Caco-2 (cell line): ENCODE results near the gene TTLL6. TPM values are rescaled to one million over a fixed set of nuclear protein-coding genes. Genes with fewer than 3 reads are reported as not detected.

Source experiments
- BruUV-seq: library from RNA; stranded (reverse); fragments of 400-500 nt; replicated peaks from 2 replicates; lab custom pipeline; 2021; lab: Mats Ljungman, UMichigan
- CTCF ChIA-PET: fragments of 300-600 bp; sonication (Branson Sonifier 250); formaldehyde crosslinking; loops from one replicate; lab custom pipeline; 2022; ENCODE audit warnings: antibody characterized with exemption; lab: Charles Lee
- POLR2A ChIA-PET: fragments of 300-600 bp; sonication (Branson Sonifier 250); formaldehyde crosslinking; loops from one replicate; lab custom pipeline; 2022; ENCODE audit warnings: antibody characterized with exemption; lab: Charles Lee
- DNase-seq, 2 experiments: peaks; one replicate each; pipeline versions ENCODE4 v3.0.0 to v3.0.0-alpha.2; 2020 to 2022
- H3K27me3 ChIP-seq: replicated peaks from 2 replicates; pipeline ENCODE4 v1.6.0; 2011; ENCODE audit warnings: low read length; ENCODE audit not compliant: control insufficient read depth, insufficient read depth
- H3K36me3 ChIP-seq: 2 replicates; pipeline ENCODE4 v1.5.1; 2011; ENCODE audit warnings: low read length; ENCODE audit not compliant: control insufficient read depth, insufficient read depth
- H3K4me1 ChIP-seq: fragments of 250-450 bp; sonication (Bioruptor Pico); 2 replicates; pipeline ENCODE4 v1.5.1; 2020; ENCODE audit warnings: mild to moderate bottlenecking
- H3K4me3 ChIP-seq: 2 replicates; pipeline ENCODE4 v1.5.1; 2011; ENCODE audit warnings: low read depth, mild to moderate bottlenecking, control low read depth, low read length
- H3K9me3 ChIP-seq: fragments of 250-450 bp; sonication (Bioruptor Pico); 2 replicates; pipeline ENCODE4 v1.5.1; 2020; ENCODE audit warnings: mild to moderate bottlenecking, moderate library complexity
- H3K27ac Mint-ChIP-seq: one replicate; pipeline ENCODE4 v1.8.0; 2022; ENCODE audit warnings: mixed read lengths; ENCODE audit not compliant: unreplicated experiment
- H3K27me3 Mint-ChIP-seq: one replicate; pipeline ENCODE4 v1.8.0; 2022; ENCODE audit warnings: mixed read lengths; ENCODE audit not compliant: insufficient read depth, unreplicated experiment
- H3K36me3 Mint-ChIP-seq: one replicate; pipeline ENCODE4 v1.8.0; 2022; ENCODE audit warnings: mild to moderate bottlenecking, mixed read lengths; ENCODE audit not compliant: insufficient read depth, unreplicated experiment
- H3K4me1 Mint-ChIP-seq: one replicate; pipeline ENCODE4 v1.8.0; 2022; ENCODE audit warnings: low read depth, mixed read lengths; ENCODE audit not compliant: unreplicated experiment
- H3K4me3 Mint-ChIP-seq: one replicate; pipeline ENCODE4 v1.8.0; 2022; ENCODE audit warnings: mild to moderate bottlenecking, moderate library complexity, mixed read lengths; ENCODE audit not compliant: unreplicated experiment
- H3K9me3 Mint-ChIP-seq: one replicate; pipeline ENCODE4 v1.8.0; 2022; ENCODE audit warnings: mixed read lengths; ENCODE audit not compliant: unreplicated experiment
- CTCF ChIP-seq, 2 experiments: fragments of 200-600 bp in 1 of 2; IDR thresholded peaks; 1 replicate in 1 of 2; 2 replicates in 1 of 2; pipeline versions ENCODE4 v1.5.1 to v1.8.0; 2011 to 2022; ENCODE audit warnings: antibody characterized with exemption in 1 of 2, control low read depth in 1 of 2, inconsistent platforms in 1 of 2, low read depth in 1 of 2, low read length in 1 of 2, mild to moderate bottlenecking in 1 of 2, moderate library complexity in 1 of 2; ENCODE audit not compliant: insufficient read depth in 1 of 2, severe bottlenecking in 1 of 2, unreplicated experiment in 1 of 2
- intact Hi-C: fragments of 100-400 bp; cut with micrococcal nuclease; formaldehyde crosslinking; loops from one replicate; pipeline ENCODE4 v1.10.0; 2022; ENCODE audit not compliant: unreplicated experiment
- total RNA-seq: library from RNA; stranded (reverse); gene quantifications from 2 replicates; pipeline ENCODE4 v1.2.3, GENCODE V29; 2022

Gene TTLL6
- total RNA-seq, 1 experiment from 2014 or later = 0.16 TPM

- peaks cover 2% of the 10 kb centered on the region for H3K27me3 Mint-ChIP-seq
These were observed 1.7 kb downstream of the TTLL6 start for GRCh38 chr17:48815311-48815710.

GRCh38 chr17:48814504-48814903, 2.5 kb downstream of the TTLL6 start:
- intact Hi-C loops = loop anchor here (1.0 kb wide), 1 partner anchor 65 kb away; no protein-coding TSS in a partner anchor
- no peak overlapping the region for H3K27ac Mint-ChIP-seq
- Histone ChIP-seq H3K9me3 (no peaks in the 10 kb centered on the region), H3K4me3 (no peak overlapping the region), H3K36me3 (no peaks in the 10 kb centered on the region), H3K27me3 (no peaks in the 10 kb centered on the region), H3K4me1 (peaks cover 12% of the 10 kb centered on the region)
- no peaks in the 10 kb centered on the region for H3K36me3 Mint-ChIP-seq
- CTCF ChIA-PET = interaction anchor here (0.6 to 31.3 kb wide), 14 partner anchors 10 to 611 kb away, joined by 3 to 1184 read pairs (median 5); partner anchors contain the start of gene ATP5MC1
- no TSS peak for BruUV-seq
- TF ChIP-seq CTCF (IDR thresholded peaks at IDR 0.05; ENCODE audit: insufficient read depth in 1 of 2, low read depth in 1 of 2, low read length in 1 of 2, severe bottlenecking in 1 of 2, unreplicated experiment in 1 of 2) = peak; percentile 97 to 99
- peak; percentile 87 to 94 for DNase-seq
- peaks cover 2% of the 10 kb centered on the region for H3K27me3 Mint-ChIP-seq
- POLR2A ChIA-PET = interaction anchor here (0.5 to 0.7 kb wide), 4 partner anchors 17 to 696 kb away, joined by 3 to 10 read pairs (median 4); partner anchors contain the start of gene CALCOCO2
- H3K4me3 Mint-ChIP-seq = no peak overlapping the region
- H3K9me3 Mint-ChIP-seq = no peaks in the 10 kb centered on the region
- H3K4me1 Mint-ChIP-seq = peaks cover 9% of the 10 kb centered on the region

More at GRCh38 chr17:48815311-48815710, 1.7 kb downstream of the TTLL6 start:
- H3K27me3 ChIP-seq = no peaks in the 10 kb centered on the region
- CTCF ChIA-PET = interaction anchor here (0.6 to 31.3 kb wide), 9 partner anchors 11 to 217 kb away, joined by 3 to 1184 read pairs (median 7); no protein-coding TSS in a partner anchor
- no peak for TF ChIP-seq CTCF (IDR thresholded peaks at IDR 0.05; ENCODE audit: insufficient read depth in 1 of 2, low read depth in 1 of 2, low read length in 1 of 2, severe bottlenecking in 1 of 2, unreplicated experiment in 1 of 2)
- DNase-seq = no peak
- no peaks in the 10 kb centered on the region for H3K36me3 ChIP-seq
- Mint-ChIP-seq H3K9me3 (no peaks in the 10 kb centered on the region), H3K27ac (no peak overlapping the region), H3K4me3 (no peak overlapping the region), H3K36me3 (no peaks in the 10 kb centered on the region), H3K4me1 (peaks cover 8% of the 10 kb centered on the region)
- no peak overlapping the region for H3K4me3 ChIP-seq
- H3K9me3 ChIP-seq = no peaks in the 10 kb centered on the region
- POLR2A ChIA-PET = interaction anchor here (0.5 kb wide), 1 partner anchor 205 kb away, joined by 4 read pairs; no protein-coding TSS in a partner anchor
- no TSS peak for BruUV-seq
- peaks cover 10% of the 10 kb centered on the region for H3K4me1 ChIP-seq
- intact Hi-C loops = no loop called here

- no peak overlapping the region for H3K27ac Mint-ChIP-seq
- H3K9me3 ChIP-seq = no peaks in the 10 kb centered on the region
- no TSS peak for BruUV-seq
- no peaks in the 10 kb centered on the region for H3K9me3 Mint-ChIP-seq
- H3K27me3 ChIP-seq = no peaks in the 10 kb centered on the region
- no peak overlapping the region for H3K4me3 ChIP-seq
- peaks cover 16% of the 10 kb centered on the region for H3K4me1 ChIP-seq
- CTCF ChIA-PET = interaction anchor here (0.5 to 31.3 kb wide), 9 partner anchors 10 to 634 kb away, joined by 3 to 1184 read pairs (median 5); partner anchors contain the start of gene ATP5MC1
- no peak for TF ChIP-seq CTCF (IDR thresholded peaks at IDR 0.05; ENCODE audit: insufficient read depth in 1 of 2, low read depth in 1 of 2, low read length in 1 of 2, severe bottlenecking in 1 of 2, unreplicated experiment in 1 of 2)
- H3K27me3 Mint-ChIP-seq = peaks cover 2% of the 10 kb centered on the region
- H3K4me3 Mint-ChIP-seq = no peak overlapping the region
- no peaks in the 10 kb centered on the region for H3K36me3 ChIP-seq
- no peaks in the 10 kb centered on the region for H3K36me3 Mint-ChIP-seq
- no peak for DNase-seq
- H3K4me1 Mint-ChIP-seq = peaks cover 18% of the 10 kb centered on the region
- POLR2A ChIA-PET = interaction anchor here (0.7 kb wide), 1 partner anchor 58 kb away, joined by 7 read pairs; no protein-coding TSS in a partner anchor
- intact Hi-C loops = no loop called here
These were observed 5.0 kb downstream of the TTLL6 start for GRCh38 chr17:48812001-48812400.
